Measurements from ENCODE around the gene DDX31.

The DDX31 gene

GRCh38 chr9:132630811-132631210 is 39.0 kb downstream of the DDX31 start:
- Histone ChIP-seq H3K4me3 (ENCODE audit: low read length) (no peak overlapping the region), H3K79me2 (ENCODE audit: control insufficient read depth, low read length) (no peaks in the 10 kb centered on the region), H3K27ac (ENCODE audit: low read depth, low read length) (no peak overlapping the region), H3K9me3 (ENCODE audit: control insufficient read depth, insufficient read depth, low read length) (no peaks in the 10 kb centered on the region), H3K4me2 (ENCODE audit: low read length) (no peak overlapping the region), H4K20me1 (ENCODE audit: control insufficient read depth, insufficient read depth, low read depth, low read length) (no peaks in the 10 kb centered on the region), H3K36me3 (ENCODE audit: control insufficient read depth, low read length) (peaks cover 72% of the 10 kb centered on the region), H3K9me2 (replicated peaks; ENCODE audit: control insufficient read depth, low read length) (no peaks in the 10 kb centered on the region), H3K4me1 (ENCODE audit: control insufficient read depth, low read length) (no peaks in the 10 kb centered on the region), H3F3A (ENCODE audit: control insufficient read depth, insufficient read depth) (no peaks in the 10 kb centered on the region), H3K27me3 (ENCODE audit: control insufficient read depth, low read length) (no peaks in the 10 kb centered on the region)
- TF ChIP-seq EZH2phosphoT487 (IDR thresholded peaks at IDR 0.05; ENCODE audit: borderline replicate concordance, low read length): no peak
- no peak for TF ChIP-seq CTCF (IDR thresholded peaks at IDR 0.05; ENCODE audit: low read depth, low read length, poor library complexity, severe bottlenecking)

DNA sequence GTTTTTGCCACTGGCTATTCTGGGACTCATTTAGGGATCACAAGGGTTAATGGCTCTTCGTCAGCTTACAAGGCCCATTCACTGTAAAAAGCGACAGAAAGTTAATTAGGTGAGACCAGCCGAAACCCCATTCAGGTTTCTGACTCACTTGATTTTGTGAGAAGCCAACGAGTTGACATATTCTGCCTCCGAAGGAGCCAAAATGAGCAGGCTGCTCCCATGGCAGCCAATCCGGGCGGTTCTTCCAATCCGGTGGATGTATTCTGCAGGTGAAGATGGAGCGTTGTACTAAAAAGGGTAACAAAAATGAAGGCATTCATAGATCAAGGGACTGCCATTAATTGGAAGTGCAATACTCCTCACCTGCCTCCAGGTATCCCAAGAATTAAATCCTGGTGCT is 39.7 kb downstream of the DDX31 start:
- no peaks in the 10 kb centered on the region for H3K9me2 ChIP-seq (replicated peaks; ENCODE audit: control insufficient read depth, low read length)
- TF ChIP-seq EZH2phosphoT487 (IDR thresholded peaks at IDR 0.05; ENCODE audit: borderline replicate concordance, low read length) (no peak), CTCF (IDR thresholded peaks at IDR 0.05; ENCODE audit: low read depth, low read length, poor library complexity, severe bottlenecking) (no peak)
- H3K27ac ChIP-seq (ENCODE audit: low read depth, low read length): no peak overlapping the region
- H3K79me2 ChIP-seq (ENCODE audit: control insufficient read depth, low read length): no peaks in the 10 kb centered on the region
- no peaks in the 10 kb centered on the region for H4K20me1 ChIP-seq (ENCODE audit: control insufficient read depth, insufficient read depth, low read depth, low read length)
- no peak overlapping the region for H3K4me3 ChIP-seq (ENCODE audit: low read length)
- no peak overlapping the region for H3K4me2 ChIP-seq (ENCODE audit: low read length)
- H3K4me1 ChIP-seq (ENCODE audit: control insufficient read depth, low read length): no peaks in the 10 kb centered on the region
- H3K9me3 ChIP-seq (ENCODE audit: control insufficient read depth, insufficient read depth, low read length): no peaks in the 10 kb centered on the region
- no peaks in the 10 kb centered on the region for H3K27me3 ChIP-seq (ENCODE audit: control insufficient read depth, low read length)
- no peaks in the 10 kb centered on the region for H3F3A ChIP-seq (ENCODE audit: control insufficient read depth, insufficient read depth)
- peaks cover 79% of the 10 kb centered on the region for H3K36me3 ChIP-seq (ENCODE audit: control insufficient read depth, low read length)

- H3K4me2 ChIP-seq (ENCODE audit: low read length): no peak overlapping the region
- no peaks in the 10 kb centered on the region for H3K27me3 ChIP-seq (ENCODE audit: control insufficient read depth, low read length)
- H4K20me1 ChIP-seq (ENCODE audit: control insufficient read depth, insufficient read depth, low read depth, low read length): no peaks in the 10 kb centered on the region
- no peaks in the 10 kb centered on the region for H3K9me2 ChIP-seq (replicated peaks; ENCODE audit: control insufficient read depth, low read length)
- TF ChIP-seq EZH2phosphoT487 (IDR thresholded peaks at IDR 0.05; ENCODE audit: borderline replicate concordance, low read length) (no peak), CTCF (IDR thresholded peaks at IDR 0.05; ENCODE audit: low read depth, low read length, poor library complexity, severe bottlenecking) (no peak)
- no peaks in the 10 kb centered on the region for H3K79me2 ChIP-seq (ENCODE audit: control insufficient read depth, low read length)
- H3K4me3 ChIP-seq (ENCODE audit: low read length): no peak overlapping the region
- peaks cover 86% of the 10 kb centered on the region for H3K36me3 ChIP-seq (ENCODE audit: control insufficient read depth, low read length)
- H3K9me3 ChIP-seq (ENCODE audit: control insufficient read depth, insufficient read depth, low read length): no peaks in the 10 kb centered on the region
- no peaks in the 10 kb centered on the region for H3F3A ChIP-seq (ENCODE audit: control insufficient read depth, insufficient read depth)
- no peak overlapping the region for H3K27ac ChIP-seq (ENCODE audit: low read depth, low read length)
- no peaks in the 10 kb centered on the region for H3K4me1 ChIP-seq (ENCODE audit: control insufficient read depth, low read length)
Observed at GRCh38 chr9:132628746-132629145, 41.0 kb downstream of the DDX31 start.

DNA sequence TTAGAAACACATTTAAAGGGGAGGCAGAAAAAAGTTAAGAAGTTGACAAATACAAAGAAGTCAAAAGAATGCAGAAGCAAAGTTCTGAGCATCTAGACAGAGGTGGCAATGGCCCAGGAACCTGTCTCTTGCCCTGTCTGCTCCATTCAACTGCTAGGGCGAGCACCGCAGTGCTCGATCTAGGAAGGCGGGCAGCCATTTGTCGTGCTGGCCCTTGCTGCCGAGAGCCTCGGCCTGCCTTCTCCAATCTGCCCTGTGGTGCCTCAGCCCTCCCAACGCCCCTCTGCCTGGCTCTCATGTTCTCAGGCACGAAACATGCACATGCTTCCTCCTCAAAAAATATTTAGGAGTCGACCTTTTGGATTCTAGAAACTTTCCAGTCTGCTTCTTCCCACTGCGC is 42.2 kb downstream of the DDX31 start:
- Histone ChIP-seq H3K9me2 (replicated peaks; ENCODE audit: control insufficient read depth, low read length) (no peaks in the 10 kb centered on the region), H3K27me3 (ENCODE audit: control insufficient read depth, low read length) (no peaks in the 10 kb centered on the region), H3K4me1 (ENCODE audit: control insufficient read depth, low read length) (no peaks in the 10 kb centered on the region), H3K9me3 (ENCODE audit: control insufficient read depth, insufficient read depth, low read length) (no peaks in the 10 kb centered on the region), H3K79me2 (ENCODE audit: control insufficient read depth, low read length) (no peaks in the 10 kb centered on the region), H3K4me2 (ENCODE audit: low read length) (no peak overlapping the region), H3F3A (ENCODE audit: control insufficient read depth, insufficient read depth) (no peaks in the 10 kb centered on the region), H3K4me3 (ENCODE audit: low read length) (no peak overlapping the region), H3K27ac (ENCODE audit: low read depth, low read length) (no peak overlapping the region), H3K36me3 (ENCODE audit: control insufficient read depth, low read length) (peaks cover 74% of the 10 kb centered on the region), H4K20me1 (ENCODE audit: control insufficient read depth, insufficient read depth, low read depth, low read length) (no peaks in the 10 kb centered on the region)
- TF ChIP-seq CTCF (IDR thresholded peaks at IDR 0.05; ENCODE audit: low read depth, low read length, poor library complexity, severe bottlenecking) (no peak), EZH2phosphoT487 (IDR thresholded peaks at IDR 0.05; ENCODE audit: borderline replicate concordance, low read length) (no peak)

All from DOHH2 (cell line).